ENCODE results near the gene FAHD2A.
"Not testable (repeated sequence)": the region's sequence is repeated elsewhere in the genome, so short reads cannot be mapped to it uniquely, and the experiment has no call there.

FAHD2A gene, protein sequence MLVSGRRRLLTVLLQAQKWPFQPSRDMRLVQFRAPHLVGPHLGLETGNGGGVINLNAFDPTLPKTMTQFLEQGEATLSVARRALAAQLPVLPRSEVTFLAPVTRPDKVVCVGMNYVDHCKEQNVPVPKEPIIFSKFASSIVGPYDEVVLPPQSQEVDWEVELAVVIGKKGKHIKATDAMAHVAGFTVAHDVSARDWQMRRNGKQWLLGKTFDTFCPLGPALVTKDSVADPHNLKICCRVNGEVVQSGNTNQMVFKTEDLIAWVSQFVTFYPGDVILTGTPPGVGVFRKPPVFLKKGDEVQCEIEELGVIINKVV

DNA sequence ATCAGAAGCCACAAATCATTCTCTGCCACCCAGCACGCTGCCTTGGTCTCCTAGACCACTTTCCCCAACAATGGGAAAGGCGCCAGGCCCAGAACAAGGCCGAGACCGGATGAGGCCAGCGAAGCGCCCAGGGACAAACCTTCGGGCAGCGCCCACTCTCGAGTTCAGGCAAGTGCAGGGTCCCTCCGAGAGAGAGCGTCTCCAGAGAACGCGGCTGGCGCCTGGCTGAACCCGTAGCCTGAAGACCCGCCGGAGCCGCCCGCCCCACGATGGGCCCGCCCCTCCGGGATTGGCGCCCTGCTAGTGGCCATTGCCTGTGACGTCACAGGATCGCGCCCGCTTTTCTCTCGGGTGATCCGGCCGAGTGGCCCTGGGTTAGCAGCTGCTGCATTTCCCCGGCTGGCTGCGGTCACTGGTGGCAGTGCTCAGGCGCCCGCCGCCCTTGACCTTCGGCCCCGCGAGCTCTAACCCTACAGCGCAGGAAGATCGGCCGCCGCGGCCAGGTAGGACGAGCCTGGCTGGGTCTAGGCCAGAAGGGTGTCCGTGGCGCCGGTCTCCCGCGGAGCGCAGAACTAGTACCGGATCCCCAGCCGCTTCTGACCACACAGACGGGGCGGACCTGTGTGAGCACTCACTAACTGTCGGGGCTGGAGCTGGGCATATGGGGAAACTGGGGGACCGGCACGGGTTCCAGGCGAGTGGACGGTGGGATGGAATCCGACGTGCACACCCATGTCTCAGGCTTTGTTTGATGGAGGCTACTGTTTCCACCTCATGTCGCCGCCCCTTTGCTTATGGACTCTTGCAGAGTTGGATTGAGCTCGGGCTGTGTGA, at the start of gene FAHD2A:
TSS of gene FAHD2A (plus strand) at position 339 of the 834 bp plus-strand sequence. CDS start 2,851 bp downstream, outside the sequence.
- peak; percentile 52 for DNase-seq (ENCODE audit: low read depth, low spot score)

DNA sequence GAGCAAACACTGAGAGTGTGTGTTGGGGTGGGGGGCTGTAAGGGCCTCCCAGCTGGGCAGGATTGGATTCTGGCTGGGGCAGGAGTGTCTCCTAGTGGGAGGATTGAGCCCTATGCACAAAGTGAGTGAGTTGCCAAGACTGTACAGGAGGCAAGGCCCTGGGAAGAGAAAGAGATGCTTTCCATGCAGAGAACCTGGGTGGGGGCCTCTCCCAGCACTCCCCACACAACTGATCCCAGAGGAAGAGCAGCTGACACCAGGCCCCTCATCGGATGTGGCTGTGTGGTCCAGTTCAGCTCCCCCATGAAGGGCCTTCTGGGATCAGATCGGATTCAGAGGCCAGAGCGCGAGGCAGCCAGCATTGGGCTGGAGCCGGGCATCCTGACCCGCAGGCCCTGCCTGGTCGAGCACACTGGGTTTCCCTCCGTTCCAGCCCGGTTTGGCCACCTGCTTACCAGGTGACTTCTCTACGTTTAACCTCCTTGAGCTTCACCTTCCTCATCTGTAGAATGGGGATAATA, 49.4 kb upstream of the FAHD2A start:
- no peak for DNase-seq (ENCODE audit: low read depth, low spot score)

DNA sequence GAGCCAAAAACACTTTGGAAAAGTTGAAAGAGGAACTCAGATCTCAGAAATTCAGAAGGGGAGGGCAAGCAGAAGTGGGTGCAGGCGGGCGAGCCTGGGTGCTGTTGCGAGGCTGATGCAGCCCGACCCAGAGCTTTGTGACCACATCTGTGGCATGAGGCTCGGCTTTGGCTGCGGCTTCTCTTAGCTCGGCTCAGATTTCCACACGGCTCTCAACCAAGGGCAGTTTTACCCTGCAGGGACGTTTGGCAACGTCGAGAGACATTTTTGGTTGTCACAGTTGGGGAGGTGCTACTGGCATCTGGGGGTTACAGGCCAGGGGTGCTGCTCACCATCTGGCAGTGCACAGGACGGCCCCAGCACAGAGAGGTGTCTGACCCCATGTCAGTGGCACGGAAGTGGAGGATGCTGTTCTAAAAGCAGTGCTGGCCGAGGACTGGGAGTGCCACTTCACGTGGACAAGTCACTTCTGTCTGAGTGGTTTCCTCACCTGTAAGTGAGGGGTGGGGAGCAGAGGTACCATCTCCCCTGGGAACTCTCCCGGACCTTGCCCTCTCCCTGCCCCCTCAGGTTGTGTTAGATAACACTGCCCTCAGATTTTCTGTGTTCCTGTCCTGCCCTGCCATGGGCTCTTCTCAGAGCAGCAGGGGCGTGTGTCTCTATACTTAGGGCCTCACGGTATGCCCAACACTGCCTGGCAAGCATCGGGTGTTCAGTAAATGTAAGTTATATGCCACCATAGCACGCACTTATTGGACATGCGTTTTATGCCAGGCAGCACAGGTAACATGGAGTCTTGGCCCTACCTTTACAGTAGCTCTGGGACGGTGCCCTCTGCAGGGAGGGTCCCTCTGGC, 48.7 kb upstream of the FAHD2A start:
- DNase-seq (ENCODE audit: low read depth, low spot score), result no peak

DNA sequence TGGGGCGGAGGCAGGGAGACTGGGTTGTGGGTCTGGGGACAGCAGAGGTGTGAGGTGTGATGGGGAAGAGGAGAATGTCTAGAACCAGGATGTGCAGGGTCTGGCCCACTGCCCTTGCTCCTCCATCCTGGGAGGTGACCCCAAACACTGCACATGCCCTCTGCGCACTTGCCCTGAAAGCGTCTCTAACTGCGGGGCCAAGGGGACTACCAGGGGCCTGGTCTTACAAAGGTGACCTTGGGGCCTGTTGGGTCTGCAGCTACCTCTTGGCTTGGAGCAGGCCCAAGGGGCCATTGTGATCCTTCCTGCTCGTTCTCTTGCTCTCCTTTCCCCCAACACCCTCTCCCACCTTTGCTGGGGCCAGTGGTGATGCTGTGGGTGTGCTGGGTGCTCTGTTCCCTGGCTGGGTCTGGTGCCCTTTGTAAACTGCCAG, 48.0 kb upstream of the FAHD2A start:
- no peak for DNase-seq (ENCODE audit: low read depth, low spot score)

DNA sequence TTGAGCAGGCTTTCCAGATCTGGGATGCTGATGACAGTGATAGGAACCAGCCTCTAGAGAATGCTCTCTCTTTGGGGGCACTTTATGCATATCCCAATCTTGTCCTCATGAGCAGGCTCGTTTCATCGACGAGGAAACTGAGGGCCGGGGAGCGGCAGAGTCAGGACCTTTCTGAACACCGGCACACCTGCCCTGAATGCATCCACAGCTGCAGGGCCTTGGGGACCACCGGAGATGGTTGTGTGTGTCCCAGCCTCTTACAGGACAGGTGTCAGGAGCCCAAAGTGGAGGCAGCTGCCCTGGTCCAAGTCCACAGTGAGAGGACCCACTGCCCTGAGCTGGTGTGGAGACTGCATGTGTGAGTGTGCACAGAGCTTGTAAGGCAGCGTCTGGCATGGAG, 47.6 kb upstream of the FAHD2A start:
- DNase-seq (ENCODE audit: low read depth, low spot score), result no peak

DNA sequence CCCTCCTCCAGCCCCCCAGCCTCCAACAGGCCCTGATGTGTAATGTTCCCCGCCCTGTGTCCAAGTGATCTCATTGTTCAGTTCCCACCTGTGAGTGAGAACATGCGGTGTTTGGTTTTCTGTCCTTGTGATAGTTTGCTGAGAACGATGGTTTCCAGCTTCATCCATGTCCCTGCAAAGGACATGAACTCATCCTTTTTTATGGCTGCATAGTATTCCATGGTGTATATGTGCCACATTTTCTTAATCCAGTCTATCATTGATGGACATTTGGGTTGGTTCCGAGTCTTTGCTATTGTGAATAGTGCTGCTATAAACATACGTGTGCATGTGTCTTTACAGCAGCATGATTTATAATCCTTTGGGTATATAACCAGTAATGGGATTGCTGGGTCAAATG, 47.0 kb upstream of the FAHD2A start:
- not testable (repeated sequence) for DNase-seq (ENCODE audit: low read depth, low spot score)

DNA sequence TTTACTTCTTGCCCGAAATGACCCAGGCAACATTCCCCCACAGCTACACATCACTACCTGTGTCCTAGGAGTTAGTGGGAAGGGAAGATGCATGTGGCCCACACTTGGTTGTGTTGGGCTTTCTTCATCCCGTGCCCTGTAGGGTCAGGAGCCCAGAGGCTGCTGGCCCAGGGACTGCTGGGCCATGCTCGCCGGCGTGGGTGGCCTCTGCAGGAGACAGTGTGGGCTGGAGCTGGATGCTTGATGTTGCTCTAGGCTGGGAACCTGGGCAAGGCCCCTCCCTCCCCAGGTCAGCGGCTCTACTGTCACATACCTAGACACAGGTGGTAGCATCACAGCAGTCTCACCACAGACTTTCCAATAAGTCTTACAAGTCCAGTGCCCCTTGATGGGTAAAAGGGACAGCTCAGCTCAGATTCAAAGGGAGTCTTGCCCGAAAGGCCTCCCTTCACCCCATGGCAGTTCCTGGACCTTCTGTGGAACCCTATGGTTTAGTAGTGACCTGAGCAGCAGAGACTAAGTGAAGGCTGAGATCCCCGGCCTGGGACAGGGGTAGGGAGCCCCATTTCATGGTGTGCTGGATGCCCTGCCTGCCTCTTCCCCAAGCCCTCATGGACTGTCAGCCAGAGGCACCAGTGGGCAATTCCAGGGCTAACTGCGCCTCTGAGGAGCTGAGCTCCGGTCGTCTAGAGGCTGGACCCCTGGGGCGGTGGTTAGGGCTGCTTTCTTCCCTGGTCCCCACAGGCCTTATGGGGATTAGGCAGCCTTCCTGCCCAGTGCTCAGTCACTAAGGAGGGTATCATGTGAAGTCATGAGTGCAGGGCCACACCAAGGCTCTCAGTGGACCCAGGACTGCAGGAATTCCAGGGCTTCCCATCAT, 45.4 kb upstream of the FAHD2A start:
- DNase-seq (ENCODE audit: low read depth, low spot score), result no peak

DNA sequence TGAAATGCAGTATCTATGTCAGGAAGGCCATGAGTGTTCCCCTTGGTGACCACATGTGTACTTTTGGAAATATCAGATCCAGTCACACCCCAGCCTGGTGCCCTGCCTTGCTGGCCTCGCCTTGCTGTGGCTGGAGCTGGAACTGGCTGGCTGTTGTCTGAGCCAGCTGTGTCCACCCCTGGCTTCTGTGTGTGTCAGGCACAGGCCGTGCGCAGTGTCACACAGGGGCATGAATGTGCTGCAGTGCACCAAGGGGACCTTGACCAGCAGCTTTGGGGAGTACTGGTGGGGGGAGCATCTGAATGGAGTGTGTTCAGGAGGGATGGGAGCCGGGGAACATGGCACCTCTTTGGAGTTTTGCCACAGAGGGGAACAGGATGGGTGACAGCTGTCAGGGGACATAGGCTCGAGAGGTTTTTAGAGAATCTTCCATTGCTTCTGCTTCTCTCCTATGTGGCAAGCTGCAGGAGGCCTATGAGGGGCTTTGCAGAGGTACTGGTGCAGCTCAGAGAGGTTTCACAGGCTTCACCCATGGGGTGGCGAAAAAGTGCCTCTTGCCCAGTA, 44.7 kb upstream of the FAHD2A start:
- no peak for DNase-seq (ENCODE audit: low read depth, low spot score)

DNA sequence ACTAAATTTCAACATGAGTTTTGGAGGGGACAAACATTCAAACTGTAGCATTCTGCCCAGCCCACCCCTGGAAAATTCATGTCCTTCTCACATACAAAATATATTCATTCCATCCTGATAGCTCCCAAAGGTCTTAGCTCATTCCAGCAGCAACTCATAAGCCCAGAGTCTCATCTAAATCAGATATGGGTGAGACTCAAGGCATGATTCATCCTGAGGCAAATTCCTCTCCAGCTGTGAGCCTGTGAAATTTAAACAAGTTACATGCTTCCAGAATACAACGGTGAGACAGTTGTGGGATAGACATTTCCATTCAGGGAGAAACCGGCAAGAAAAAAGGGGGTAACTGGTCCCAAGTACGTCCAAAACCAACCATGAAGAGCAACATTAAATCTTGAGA, 43.5 kb upstream of the FAHD2A start:
- DNase-seq (ENCODE audit: low read depth, low spot score), result no peak

DNA sequence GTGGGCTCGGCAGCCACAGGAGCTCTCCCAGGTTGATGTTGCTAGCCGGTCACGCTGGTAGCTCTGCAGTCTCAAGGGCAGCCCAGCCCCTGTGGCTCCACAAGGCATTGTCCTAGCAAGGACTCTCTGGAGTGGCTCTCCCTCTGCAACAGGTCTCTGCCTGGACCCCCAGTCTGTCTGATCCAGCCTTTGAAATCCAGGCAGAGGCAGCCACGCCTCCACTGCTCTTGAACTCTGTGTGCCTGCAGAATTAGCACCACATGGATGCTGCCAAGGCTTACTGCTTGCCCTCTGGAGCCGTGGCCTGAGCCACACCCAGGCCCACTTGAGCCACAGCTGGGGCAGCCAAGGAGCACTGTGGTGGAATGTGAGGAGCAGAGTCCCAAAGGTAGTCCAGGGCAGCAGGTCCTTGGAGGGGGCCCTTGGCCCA, 43.0 kb upstream of the FAHD2A start:
- no peak for DNase-seq (ENCODE audit: low read depth, low spot score)

DNA sequence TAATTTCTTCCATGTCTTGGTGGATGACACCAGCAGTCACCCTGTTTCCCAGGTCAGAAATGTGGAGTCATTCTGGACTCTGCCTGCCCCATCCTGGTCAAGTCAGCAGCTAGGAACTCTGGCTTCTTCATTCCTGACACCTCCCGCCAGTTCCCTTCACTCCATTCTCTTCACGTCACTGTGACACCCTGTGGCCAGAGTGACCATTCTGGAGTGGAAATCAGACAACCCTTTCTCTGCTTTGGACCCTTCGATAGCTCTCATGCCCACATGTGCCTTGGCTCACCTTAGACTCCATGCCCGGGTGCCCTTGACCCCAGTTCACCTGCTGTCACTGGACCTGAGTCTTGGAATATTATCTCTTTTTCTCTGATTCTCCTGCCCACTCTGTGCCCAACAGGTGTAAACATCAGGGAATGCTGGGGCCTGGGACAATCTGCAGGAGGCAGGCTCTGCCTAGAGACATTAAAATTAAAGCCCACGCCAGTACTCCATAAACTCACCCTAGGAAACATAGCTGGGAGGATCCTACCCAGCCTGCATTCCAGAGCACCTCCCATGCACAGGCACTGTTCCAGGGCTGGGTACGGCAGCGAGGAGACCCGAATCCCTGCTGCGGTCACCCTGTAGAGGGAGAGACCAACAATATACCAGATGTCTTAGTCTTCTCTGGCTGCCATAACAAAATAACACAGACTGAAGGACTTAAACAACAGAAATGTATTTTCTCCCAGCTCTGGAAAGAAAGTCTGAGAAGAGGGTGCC, 41.1 kb upstream of the FAHD2A start:
- no peak for DNase-seq (ENCODE audit: low read depth, low spot score)

DNA sequence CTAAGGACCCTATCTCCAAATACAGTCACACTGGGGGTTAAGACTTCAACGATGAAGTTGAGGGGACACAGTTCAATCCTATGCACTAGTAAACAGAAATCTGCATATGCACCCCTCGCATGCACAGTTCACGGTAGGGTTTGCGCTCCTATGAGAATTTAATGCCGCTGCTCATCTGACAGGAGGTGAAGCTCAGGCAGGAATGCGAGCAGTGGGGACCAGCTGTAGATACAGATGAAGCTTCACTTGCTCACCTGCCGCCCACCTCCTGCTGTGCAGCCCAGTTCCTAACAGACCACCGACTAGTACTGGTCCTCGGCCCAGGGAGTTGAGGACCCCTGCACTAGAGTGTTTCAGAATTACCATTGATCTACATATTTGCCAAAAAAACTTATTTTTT, 40.0 kb upstream of the FAHD2A start:
- no peak for DNase-seq (ENCODE audit: low read depth, low spot score)

DNA sequence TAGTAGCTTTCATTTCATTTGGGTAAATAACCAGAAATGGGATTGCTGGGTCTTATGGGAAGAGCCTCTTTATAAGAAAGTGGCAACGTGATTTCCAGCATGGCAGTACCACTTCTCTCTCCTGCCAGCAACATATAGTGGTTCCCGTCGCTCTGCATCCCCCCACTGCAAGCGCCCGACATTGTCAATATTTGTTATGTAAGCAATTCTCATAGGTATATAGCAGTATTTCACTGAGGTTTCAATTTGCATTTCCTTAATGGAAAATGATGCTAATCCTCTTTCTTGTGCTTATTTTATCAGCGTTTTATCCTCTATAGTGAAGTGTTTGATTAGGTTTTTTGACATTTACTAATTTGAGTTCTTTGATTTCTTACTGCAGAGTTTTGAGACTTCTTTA, 36.0 kb upstream of the FAHD2A start:
- no peak for DNase-seq (ENCODE audit: low read depth, low spot score)

DNA sequence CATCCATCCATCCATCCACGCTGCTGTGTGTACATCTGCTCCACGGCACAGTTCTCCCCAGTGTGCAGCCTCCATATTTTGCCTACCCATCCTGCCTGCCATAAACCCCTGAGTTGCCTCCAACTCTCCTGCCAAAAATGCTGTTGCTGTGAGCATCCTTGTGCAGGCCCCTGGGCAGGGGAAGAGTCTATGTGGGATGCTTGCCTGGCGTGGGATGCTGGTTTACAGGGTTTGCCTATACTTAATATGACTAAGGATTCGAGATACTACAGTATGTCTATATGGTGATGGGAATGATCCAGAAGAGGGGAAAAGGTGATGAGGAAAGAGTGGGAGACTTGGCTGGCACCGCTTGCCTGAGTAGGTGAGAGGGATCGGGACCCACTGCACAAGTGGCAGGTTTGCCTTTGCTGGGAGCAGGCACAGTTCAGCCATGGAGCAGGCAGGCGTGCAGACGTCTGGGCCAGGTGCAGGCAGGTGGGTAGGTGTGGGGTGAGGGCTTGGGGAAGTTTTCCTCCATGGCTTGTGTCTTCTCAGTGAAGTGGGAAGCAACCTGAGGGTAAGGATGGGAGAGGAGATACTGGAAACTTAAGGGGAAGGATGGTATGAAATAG, 30.2 kb upstream of the FAHD2A start:
- no peak for DNase-seq (ENCODE audit: low read depth, low spot score)

DNA sequence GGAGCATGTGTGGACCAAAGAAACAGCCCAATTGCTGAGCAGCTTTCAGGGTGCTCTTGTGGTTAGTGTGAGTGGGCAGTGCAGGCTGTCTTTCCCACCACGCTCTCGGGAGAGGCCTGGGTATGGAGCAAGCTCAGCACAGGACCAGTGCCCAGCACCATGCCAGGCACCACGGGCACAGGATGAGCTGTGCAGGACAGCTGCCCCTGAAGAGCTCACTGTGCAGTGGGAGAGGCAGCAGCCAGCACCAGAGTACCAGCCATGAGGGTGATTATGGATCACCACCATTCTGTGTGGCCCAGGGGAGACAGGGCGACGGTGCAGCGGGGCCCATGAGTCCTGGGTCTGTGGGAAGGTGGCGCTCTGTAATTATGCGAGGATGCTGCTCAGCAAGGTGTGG, 29.7 kb upstream of the FAHD2A start:
- DNase-seq (ENCODE audit: low read depth, low spot score), result no peak

DNA sequence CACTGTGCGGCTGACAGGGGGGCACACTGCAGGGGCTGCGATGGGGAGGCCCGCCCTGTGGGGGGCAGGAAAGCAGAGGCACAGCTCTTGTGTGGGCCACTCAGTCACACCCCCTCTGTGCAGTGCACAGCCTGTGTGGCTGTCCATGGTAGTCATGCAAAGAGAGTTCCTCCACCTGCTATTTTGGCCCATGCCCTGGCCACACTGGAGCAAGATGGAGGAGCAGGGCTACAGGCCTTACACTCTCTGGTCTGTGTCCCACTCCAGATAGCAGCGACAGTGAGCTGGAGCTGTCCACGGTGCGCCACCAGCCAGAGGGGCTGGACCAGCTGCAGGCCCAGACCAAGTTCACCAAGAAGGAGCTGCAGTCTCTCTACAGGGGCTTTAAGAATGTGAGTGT, 28.5 kb upstream of the FAHD2A start:
- DNase-seq (ENCODE audit: low read depth, low spot score), result no peak

DNA sequence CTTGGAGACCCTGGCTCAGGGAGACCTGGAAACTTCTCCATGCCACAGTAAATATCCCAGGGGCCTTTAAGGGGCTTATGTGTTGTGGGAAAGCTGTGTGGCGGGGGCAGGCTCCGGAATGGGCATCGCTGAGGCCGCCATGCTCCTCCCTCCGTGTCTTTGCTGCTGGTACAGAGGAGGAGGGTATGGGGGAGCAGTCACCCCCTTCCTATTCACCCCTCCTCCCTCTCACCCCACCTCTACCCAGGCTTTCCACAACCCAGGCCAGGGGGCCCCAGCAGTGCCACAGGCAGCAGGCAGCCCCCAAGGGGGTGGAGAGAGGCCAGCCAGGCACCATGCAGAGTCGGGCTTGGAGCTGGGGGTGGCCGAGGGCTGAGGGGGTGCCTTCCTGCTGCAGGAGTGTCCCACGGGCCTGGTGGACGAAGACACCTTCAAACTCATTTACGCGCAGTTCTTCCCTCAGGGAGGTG, 28.0 kb upstream of the FAHD2A start:
- DNase-seq (ENCODE audit: low read depth, low spot score), result no peak

DNA sequence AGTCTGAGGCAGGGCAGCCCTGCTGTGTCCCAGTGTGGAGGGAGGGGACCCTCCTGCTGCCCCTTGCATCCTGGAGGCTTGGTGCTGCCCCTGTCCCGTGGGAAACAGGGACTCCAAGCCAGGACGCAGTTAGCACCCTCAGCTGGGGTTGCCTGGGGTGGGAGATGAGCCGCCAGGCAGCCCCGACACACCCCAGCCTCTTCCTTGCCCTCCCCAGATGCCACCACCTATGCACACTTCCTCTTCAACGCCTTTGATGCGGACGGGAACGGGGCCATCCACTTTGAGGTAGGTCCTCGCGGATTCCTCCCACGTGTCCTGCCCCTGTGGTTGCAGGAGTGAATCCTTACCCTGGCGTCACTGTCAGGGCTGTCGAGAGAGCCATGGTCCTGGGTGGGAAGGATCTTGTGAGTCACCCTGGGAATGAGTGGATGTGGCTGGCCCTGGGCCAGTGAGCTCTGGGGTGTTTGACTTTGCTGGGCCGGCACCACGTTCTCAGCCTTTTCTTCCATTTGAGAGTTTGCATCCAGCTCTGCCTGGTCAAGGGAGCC, 27.5 kb upstream of the FAHD2A start:
- no peak for DNase-seq (ENCODE audit: low read depth, low spot score)
